Muscle layer of duodenum (tissue), 2 donors: Measurements from ENCODE around the gene OSBPL2.
A peak's percentile ranks its signal among the peaks of the same experiment; 100 is the strongest.

Source experiments
- H3K27ac ChIP-seq: one replicate; pipeline ENCODE4 v1.7.0; 2013; ENCODE audit warnings: mild to moderate bottlenecking, low read length
- H3K27me3 ChIP-seq: one replicate; pipeline ENCODE4 v1.7.0; 2013; ENCODE audit warnings: low read depth, mild to moderate bottlenecking, control low read depth, low read length
- H3K36me3 ChIP-seq, 2 donors: one replicate each; pipeline ENCODE4 v1.7.0; 2013; ENCODE audit warnings: low read length in 2 of 2, control low read depth in 1 of 2, mild to moderate bottlenecking in 1 of 2; ENCODE audit not compliant: insufficient read depth in 2 of 2, control insufficient read depth in 1 of 2
- H3K4me1 ChIP-seq, 2 donors: one replicate each; pipeline ENCODE4 v1.7.0; 2013; ENCODE audit warnings: low read length in 2 of 2, mild to moderate bottlenecking in 2 of 2, control low read depth in 1 of 2, moderate library complexity in 1 of 2; ENCODE audit not compliant: insufficient read depth in 2 of 2, control insufficient read depth in 1 of 2
- H3K4me3 ChIP-seq, 2 donors: one replicate each; pipeline ENCODE4 v1.7.0; 2013; ENCODE audit warnings: low read length in 2 of 2, low read depth in 1 of 2, mild to moderate bottlenecking in 1 of 2
- H3K9me3 ChIP-seq, 2 donors: one replicate each; pipeline ENCODE4 v1.7.0; 2013; ENCODE audit warnings: low read length in 2 of 2, control low read depth in 1 of 2, mild to moderate bottlenecking in 1 of 2; ENCODE audit not compliant: control insufficient read depth in 1 of 2
- donor health status: healthy.

The OSBPL2 gene

DNA sequence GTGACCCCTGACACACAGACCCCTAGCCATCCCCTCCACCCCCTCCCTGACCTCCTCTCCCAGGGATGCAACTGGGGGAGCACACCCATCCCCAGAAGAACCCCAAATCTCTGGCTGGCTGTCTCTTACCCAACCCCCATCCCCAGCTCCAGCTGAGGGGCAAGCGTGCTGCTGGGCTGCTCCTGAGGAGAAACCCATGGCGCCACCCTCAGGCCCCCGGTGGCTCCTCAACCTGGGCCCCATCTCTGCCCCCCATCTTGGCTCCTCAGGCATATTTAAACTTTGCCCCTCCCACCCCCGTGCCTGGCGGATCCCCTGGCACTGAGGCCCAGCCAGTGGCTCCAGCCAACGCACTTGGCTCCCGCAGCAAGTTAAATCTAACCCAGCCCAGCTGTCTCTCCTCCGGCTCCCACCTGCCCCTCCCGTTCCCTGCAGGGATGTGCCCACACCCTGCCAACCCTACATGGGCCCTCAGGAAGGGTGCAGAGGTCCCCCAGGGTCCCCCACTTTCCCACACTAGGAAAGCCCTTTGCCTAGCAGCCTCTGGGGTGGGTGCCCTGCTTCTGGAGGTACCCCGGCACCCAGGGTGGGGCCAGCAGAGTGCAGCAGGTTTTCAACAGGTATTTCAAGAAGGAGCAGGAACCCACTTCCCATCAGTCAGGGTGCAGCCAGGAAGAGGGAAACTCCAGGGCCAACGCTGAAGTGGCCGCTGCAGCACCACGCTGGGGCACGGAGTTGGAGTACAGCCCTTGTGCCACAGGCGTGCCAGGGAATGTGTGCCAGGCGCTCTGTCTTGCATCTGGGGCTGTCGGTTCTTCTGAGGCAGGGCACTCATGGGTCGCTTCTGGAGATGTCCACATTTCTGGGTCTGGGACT is 5.3 kb upstream of the OSBPL2 start:
- Histone ChIP-seq H3K4me3 (no peak overlapping the region), H3K4me1 (peaks cover 0 to 5% of the 10 kb centered on the region in 2 donors), H3K9me3 (no peaks in the 10 kb centered on the region), H3K36me3 (no peaks in the 10 kb centered on the region), H3K27me3 (no peaks in the 10 kb centered on the region), H3K27ac (no peak overlapping the region)

DNA sequence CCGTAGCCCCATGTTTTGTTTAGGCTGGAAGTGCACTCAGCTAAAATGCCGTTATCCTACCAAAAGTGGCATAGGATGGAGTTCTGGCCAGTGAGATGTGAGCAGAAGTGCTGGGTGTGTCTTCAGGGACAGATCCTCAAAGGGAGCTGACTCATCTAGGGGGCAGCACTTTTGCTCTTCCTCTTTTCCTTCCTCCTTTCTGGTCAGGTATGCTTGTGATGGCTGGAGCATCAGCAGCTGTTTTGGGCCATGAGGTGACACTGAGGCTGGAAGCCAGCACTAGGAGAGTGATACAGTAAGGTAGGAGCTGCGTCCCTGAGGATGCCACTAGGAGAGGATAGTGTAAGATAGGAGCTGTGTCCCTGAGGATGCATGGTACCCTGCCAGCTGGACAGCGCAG is 4.6 kb upstream of the OSBPL2 start:
- Histone ChIP-seq H3K4me1 (peaks cover 0 to 5% of the 10 kb centered on the region in 2 donors), H3K9me3 (no peaks in the 10 kb centered on the region), H3K27ac (no peak overlapping the region), H3K36me3 (no peaks in the 10 kb centered on the region), H3K27me3 (no peaks in the 10 kb centered on the region), H3K4me3 (no peak overlapping the region)

DNA sequence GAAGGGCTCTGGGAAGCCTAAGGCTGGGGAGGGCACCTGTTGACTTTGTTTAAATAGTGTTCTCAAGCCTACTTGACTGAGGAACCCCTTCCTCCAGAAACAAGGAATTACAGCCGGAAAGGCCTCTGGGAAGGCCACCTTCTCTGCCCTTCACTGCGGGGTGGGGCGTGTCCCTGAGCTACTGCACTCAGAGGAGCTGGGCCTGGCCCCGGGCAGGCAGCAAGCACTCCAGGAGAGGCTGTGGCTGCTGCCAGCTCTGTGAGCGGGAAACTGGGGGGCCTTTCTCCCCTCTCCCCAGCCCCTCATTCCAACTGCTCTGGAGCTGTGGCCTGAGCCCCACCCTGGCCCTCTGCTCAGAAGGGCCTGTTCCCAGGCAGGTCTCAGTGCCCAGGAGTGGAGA is 4.0 kb upstream of the OSBPL2 start:
- no peak overlapping the region for H3K27ac ChIP-seq
- H3K4me1 ChIP-seq, result peaks cover 0 to 8% of the 10 kb centered on the region in 2 donors
- H3K4me3 ChIP-seq, result no peak overlapping the region
- no peaks in the 10 kb centered on the region for H3K36me3 ChIP-seq
- H3K27me3 ChIP-seq, result no peaks in the 10 kb centered on the region
- no peaks in the 10 kb centered on the region for H3K9me3 ChIP-seq

DNA sequence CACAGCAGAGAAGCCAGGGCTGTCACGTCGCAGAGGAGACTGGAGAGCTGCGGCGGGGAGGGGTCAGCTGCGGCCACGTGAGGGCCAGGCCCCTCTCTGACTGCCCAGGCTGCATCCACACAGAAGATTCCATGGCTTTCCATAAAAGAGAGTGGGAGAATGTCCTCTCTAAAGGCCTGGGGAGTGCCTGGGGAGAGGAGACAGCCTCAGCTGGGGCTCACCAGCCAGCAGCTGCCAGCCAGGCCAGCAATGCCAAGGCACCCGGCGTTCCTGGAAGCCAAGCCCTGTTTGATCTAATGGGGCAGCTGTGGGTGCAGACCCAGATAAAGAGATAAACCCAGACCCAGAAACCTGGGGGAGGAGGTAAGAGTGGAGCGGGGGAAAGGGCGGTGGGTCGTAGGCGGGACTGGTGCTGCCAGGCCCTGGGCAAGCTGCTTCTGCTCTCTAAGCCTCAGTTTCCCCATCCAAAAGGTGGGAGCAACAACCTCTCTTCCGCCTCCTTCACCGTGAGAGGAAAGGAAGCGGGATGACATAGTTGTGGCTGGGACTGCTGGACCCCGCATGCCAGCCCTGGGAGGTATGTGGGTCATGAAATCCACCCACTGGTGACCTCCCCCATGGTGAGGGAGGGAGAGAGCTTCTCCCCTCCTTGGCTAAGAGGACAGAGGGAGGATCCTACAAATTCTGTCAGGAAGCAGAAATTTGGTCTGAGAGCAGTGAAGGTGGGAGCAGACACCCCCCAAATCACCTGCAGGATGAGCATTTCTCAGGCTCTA is 3.1 kb upstream of the OSBPL2 start:
- Histone ChIP-seq H3K36me3 (no peaks in the 10 kb centered on the region), H3K4me3 (no peak overlapping the region), H3K27me3 (no peaks in the 10 kb centered on the region), H3K27ac (no peak overlapping the region), H3K9me3 (no peaks in the 10 kb centered on the region), H3K4me1 (peaks cover 0 to 13% of the 10 kb centered on the region in 2 donors)

DNA sequence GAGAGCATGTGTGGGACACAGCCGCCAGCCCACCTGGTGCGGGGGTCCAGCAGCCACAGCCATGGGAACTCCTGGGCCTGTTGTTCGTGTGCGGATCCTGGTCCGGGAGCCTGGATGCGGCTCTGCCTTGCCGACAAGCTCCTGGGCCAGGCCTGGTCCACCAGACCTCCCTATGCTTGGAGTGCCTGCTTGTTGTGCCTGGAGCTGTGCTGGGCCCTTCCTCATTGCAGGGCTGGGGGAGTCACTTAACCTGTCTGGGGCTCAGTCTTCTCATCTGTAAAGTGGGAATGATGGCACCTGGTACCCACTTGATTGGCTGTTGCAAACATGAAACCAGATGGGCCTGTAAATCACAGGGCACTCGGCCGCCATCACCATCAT is 2.6 kb upstream of the OSBPL2 start:
- Histone ChIP-seq H3K4me1 (peaks cover 0 to 13% of the 10 kb centered on the region in 2 donors), H3K27me3 (no peaks in the 10 kb centered on the region), H3K4me3 (no peak overlapping the region), H3K27ac (no peak overlapping the region), H3K36me3 (no peaks in the 10 kb centered on the region), H3K9me3 (no peaks in the 10 kb centered on the region)

DNA sequence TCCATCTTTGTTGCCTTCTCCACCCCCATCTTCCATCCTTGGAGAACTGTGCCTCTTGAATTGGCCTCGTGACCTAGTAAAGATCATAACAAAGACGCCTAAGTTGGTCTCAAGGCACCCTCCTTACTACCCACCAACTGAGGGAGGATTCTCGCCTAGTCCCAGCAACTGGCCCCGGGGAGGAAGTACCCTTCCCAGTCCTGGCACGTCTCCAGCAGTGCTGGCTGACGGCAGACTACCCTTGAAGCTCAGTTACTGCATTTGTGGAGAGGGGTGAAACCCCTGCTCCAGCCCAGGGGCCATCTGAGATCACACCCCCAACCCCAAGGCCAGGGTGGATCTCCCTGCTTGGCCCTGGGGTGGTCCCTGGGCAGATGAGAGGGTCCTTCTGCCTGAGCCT is 2.1 kb upstream of the OSBPL2 start:
- peaks cover 0 to 13% of the 10 kb centered on the region in 2 donors for H3K4me1 ChIP-seq
- H3K36me3 ChIP-seq, result peaks cover 0 to under 1% of the 10 kb centered on the region in 2 donors
- H3K9me3 ChIP-seq, result no peaks in the 10 kb centered on the region
- no peaks in the 10 kb centered on the region for H3K27me3 ChIP-seq
- H3K27ac ChIP-seq, result no peak overlapping the region
- no peak overlapping the region for H3K4me3 ChIP-seq

DNA sequence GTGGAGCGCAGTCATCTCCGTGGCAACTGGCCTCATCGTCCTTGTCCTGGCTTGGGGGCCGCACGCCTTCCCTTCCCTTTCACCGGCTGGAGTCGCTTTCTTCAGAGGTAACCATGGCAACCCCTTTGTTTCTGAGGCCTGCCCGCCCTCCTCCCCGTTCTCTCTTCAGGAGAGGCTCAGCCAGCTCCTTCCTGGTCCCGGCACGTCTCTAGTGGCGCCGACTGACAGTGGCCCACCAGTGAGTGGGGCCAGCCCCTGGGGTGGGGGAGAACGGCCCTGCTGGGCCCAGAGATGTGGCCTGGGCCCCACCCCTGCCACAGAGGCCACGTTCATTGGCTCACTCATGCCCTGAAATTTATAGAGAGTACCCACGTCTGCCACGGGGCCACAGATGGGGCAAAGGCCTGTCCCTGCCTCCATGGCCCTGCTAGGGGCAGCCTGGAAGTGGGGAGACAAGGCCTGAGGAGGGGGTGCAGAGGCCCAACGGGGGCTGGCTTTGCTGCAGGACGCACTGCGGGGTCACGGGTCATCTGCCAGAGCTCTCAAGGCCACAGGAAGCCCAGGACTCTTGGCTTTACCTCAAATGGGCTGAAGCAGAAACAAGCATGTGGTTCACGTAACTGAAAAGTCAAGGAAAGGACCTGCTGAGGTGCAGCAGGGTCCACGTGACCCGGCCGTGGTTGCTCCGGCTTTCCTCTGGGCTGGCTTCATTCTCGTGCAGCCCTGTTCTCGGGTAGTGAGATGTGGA is 1.4 kb upstream of the OSBPL2 start:
- Histone ChIP-seq H3K9me3 (no peaks in the 10 kb centered on the region), H3K4me1 (peaks cover 0 to 13% of the 10 kb centered on the region in 2 donors), H3K36me3 (peaks cover 0 to 5% of the 10 kb centered on the region in 2 donors), H3K27me3 (no peaks in the 10 kb centered on the region), H3K4me3 (no peak overlapping the region), H3K27ac (no peak overlapping the region)

DNA sequence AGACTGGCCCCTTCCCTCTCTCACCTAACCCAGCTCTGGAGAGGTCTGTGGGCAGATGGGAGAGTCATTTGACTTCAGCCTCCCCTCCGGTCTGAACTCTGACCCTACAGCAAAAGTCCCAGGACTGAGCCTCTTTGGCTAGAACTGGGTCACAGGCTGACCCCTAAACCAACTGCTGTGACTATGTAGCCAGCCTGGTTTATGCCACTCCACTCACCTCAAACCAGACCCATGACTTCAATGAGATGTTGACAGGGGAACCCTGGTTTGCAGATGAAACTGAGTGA is 864 bp upstream of the OSBPL2 start:
- no peak overlapping the region for H3K27ac ChIP-seq
- peak overlapping the region; percentile 28 to 73 for H3K4me3 ChIP-seq
- H3K9me3 ChIP-seq, result no peaks in the 10 kb centered on the region
- H3K27me3 ChIP-seq, result no peaks in the 10 kb centered on the region
- H3K36me3 ChIP-seq, result peaks cover 0 to 5% of the 10 kb centered on the region in 2 donors
- H3K4me1 ChIP-seq, result peaks cover 5 to 13% of the 10 kb centered on the region in 2 donors

DNA sequence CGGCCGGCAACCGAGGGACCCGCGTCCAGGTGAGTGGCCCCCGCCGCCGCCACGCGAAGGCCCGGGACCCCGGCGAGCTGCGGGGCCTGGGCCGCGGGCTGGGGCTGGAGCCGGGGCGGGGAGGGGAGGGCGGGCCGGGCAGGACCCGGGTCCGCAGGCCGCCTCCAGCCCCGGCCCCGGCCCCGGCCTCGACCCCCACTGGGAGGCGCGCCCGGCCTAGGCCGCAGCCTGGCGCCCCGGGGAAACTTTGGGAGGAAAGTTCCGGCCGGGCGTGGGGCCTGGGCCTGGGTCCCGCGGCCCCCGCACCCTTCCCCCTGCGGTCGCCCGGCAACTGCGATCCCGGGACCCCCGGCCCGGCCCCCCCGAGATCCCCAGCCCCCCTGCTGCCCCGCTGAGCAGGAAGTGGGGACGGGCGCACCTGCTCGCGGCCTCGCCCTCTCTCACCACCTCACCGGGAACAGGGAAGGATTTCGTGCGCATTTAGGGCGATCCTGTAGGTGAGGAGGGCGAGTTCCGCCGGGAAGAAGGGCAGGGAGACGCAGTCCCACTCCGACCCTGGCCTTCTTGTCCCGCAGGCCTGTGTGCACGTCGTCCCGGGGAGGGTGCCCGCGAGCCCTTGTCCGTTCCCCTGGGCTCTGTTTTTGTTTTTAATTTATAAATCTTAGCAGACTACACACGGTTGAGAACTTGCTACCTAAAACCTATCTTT is 402 bp downstream of the OSBPL2 start:
- H3K27me3 ChIP-seq, result no peaks in the 10 kb centered on the region
- no peaks in the 10 kb centered on the region for H3K9me3 ChIP-seq
- H3K4me1 ChIP-seq, result peaks cover 5 to 13% of the 10 kb centered on the region in 2 donors
- H3K36me3 ChIP-seq, result peaks cover 0 to 5% of the 10 kb centered on the region in 2 donors
- H3K4me3 ChIP-seq, result peak overlapping the region; percentile 74 to 75
- peak overlapping the region; percentile 74 for H3K27ac ChIP-seq

DNA sequence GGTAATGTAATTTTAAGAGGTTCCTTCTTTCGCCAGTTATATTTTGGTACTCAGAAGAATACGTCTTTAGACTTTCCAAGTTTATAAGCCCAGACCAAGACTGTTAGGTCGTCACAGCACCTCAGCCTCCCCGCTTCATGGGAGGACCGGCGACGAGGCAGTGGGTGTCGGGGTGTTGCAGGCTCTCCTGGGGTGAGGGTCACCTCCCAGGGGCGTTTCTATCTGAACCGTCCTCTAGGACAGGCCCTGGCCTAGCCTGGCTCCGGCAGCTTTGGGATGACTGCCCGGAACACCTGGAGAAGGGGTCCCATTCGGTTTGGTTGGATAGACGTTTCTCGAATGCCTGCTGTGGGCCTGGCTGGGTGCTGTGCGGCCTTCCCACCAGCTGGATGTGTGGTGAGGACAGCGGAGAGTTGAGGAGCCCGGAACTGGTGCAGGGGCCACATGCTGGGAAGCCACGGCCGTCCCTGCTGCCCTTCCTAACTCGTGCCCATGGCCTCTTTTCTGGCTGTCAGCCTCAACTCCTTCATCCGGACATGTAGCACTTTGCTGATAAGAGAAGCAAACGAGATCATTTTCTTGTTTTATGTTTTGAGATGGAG is 1.1 kb downstream of the OSBPL2 start:
- peaks cover 5 to 13% of the 10 kb centered on the region in 2 donors for H3K4me1 ChIP-seq
- no peaks in the 10 kb centered on the region for H3K27me3 ChIP-seq
- H3K27ac ChIP-seq, result peak overlapping the region; percentile 74
- H3K36me3 ChIP-seq, result peaks cover 0 to 6% of the 10 kb centered on the region in 2 donors
- no peaks in the 10 kb centered on the region for H3K9me3 ChIP-seq
- H3K4me3 ChIP-seq, result peak overlapping the region; percentile 74 to 75
